ENCODE data around the gene LMX1B. TPM values are rescaled to one million over a fixed set of nuclear protein-coding genes. Genes with fewer than 3 reads are reported as not detected.

Gene LMX1B
- polyA plus RNA-seq, 1 donor from 2014 or later = not detected

DNA sequence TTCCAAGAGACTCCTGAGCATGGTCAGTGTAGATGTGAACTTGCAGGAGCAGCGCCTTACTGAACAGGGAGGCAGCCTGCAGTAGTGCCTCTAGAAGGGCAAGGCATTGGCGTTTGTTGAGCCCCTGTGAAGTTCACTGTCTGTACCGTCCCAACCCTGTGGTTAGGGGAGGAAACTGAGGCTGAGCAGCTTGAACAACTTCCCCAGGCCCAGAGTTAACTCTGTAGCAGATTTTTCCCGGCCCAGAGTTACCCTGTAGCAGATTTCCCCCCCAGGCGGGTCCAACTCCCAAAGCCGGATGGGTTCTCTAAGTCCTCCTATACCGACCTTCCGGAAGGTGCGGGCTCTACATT is 9.6 kb downstream of the LMX1B start:
- H3K27ac ChIP-seq (ENCODE audit: low read length) = no peak overlapping the region
- peaks cover 100% of the 10 kb centered on the region for H3K27me3 ChIP-seq (ENCODE audit: insufficient read depth, low read depth, low read length)
- no peaks in the 10 kb centered on the region for H3K36me3 ChIP-seq (ENCODE audit: insufficient read depth, low read length)
- no peaks in the 10 kb centered on the region for H3K9me2 ChIP-seq (ENCODE audit: insufficient read depth, low read length)
- no peak for TF ChIP-seq SMC3 (conservative IDR thresholded peaks at IDR 0.05; ENCODE audit: poor library complexity)
- no peak for TF ChIP-seq MXI1 (conservative IDR thresholded peaks at IDR 0.05; ENCODE audit: poor library complexity, severe bottlenecking)
- TF ChIP-seq EP300 (conservative IDR thresholded peaks at IDR 0.05; ENCODE audit: poor library complexity, severe bottlenecking) = no peak
- no peak for TF ChIP-seq CTCF (IDR thresholded peaks at IDR 0.05; ENCODE audit: poor library complexity, severe bottlenecking)
- TF ChIP-seq RAD21 (conservative IDR thresholded peaks at IDR 0.05) = no peak
- TF ChIP-seq, protein P1, sequence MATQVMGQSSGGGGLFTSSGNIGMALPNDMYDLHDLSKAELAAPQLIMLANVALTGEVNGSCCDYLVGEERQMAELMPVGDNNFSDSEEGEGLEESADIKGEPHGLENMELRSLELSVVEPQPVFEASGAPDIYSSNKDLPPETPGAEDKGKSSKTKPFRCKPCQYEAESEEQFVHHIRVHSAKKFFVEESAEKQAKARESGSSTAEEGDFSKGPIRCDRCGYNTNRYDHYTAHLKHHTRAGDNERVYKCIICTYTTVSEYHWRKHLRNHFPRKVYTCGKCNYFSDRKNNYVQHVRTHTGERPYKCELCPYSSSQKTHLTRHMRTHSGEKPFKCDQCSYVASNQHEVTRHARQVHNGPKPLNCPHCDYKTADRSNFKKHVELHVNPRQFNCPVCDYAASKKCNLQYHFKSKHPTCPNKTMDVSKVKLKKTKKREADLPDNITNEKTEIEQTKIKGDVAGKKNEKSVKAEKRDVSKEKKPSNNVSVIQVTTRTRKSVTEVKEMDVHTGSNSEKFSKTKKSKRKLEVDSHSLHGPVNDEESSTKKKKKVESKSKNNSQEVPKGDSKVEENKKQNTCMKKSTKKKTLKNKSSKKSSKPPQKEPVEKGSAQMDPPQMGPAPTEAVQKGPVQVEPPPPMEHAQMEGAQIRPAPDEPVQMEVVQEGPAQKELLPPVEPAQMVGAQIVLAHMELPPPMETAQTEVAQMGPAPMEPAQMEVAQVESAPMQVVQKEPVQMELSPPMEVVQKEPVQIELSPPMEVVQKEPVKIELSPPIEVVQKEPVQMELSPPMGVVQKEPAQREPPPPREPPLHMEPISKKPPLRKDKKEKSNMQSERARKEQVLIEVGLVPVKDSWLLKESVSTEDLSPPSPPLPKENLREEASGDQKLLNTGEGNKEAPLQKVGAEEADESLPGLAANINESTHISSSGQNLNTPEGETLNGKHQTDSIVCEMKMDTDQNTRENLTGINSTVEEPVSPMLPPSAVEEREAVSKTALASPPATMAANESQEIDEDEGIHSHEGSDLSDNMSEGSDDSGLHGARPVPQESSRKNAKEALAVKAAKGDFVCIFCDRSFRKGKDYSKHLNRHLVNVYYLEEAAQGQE (IDR thresholded peaks at IDR 0.05; ENCODE audit: borderline replicate concordance) = no peak
- no peak for TF ChIP-seq TAF1 (IDR thresholded peaks at IDR 0.05; ENCODE audit: low read depth)
- peak; percentile 24 for TF ChIP-seq EZH2 (IDR thresholded peaks at IDR 0.05; ENCODE audit: borderline replicate concordance, insufficient read depth, low read length, poor library complexity, severe bottlenecking)
- H3K9ac ChIP-seq (ENCODE audit: low read length) = no peak overlapping the region
- no peak overlapping the region for H2AFZ ChIP-seq (ENCODE audit: low read depth, low read length)
- no peak overlapping the region for H3K4me2 ChIP-seq (ENCODE audit: low read length)
- H3K4me3 ChIP-seq (ENCODE audit: low read length) = no peak overlapping the region
- no peaks in the 10 kb centered on the region for H3F3A ChIP-seq (ENCODE audit: insufficient read depth, low read length, poor library complexity, severe bottlenecking)
- H3K9me3 ChIP-seq (ENCODE audit: low read length) = no peaks in the 10 kb centered on the region
- H4K20me1 ChIP-seq (ENCODE audit: insufficient read depth) = no peaks in the 10 kb centered on the region
- no peaks in the 10 kb centered on the region for H3K79me2 ChIP-seq (replicated peaks; ENCODE audit: insufficient read depth, low read length)

DNA sequence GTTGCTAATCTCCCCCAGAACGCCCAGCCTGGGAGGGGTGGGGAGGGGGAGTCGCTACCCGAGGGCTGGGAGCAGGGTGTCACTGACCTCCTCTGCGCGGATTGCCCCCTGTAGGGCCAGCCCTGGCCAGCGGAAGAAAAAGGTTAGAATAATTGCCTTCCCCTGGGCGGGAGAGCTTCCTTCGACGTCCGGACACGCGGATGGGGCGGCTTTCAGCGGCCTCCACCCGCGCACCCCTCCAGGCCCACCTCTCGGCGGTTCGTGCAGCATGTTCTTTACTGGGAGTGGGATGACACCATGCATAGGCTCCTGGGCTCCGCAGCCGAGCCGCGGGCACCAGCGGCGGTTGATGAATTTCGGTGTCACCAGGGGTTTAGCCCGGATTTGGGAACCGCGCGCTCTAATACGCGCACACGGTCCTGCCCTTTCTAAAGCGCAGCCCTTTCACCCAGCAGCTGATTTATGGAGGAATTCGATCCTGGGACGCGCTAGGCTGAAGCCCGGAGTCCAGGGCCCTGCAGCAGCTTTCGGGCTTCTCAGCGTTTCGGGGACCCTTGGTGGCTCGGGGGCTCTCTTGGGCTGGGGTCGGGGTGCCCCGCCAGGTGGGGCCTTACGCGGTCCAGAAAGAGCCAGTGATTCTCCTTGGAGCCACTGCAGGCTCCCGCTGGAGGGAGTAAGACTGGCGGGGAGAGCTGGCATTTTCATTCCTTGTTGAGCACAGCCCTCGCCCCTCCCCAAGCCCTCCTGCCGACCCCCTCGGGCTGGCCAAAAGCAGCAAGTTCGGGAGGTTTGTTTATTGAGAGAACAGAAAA is 10.1 kb downstream of the LMX1B start:
- H3K4me3 ChIP-seq (ENCODE audit: low read length) = no peak overlapping the region
- H4K20me1 ChIP-seq (ENCODE audit: insufficient read depth) = no peaks in the 10 kb centered on the region

More for the DNA sequence above, 10.1 kb downstream of the LMX1B start:
- Histone ChIP-seq H3K79me2 (replicated peaks; ENCODE audit: insufficient read depth, low read length) (no peaks in the 10 kb centered on the region), H3K9me2 (ENCODE audit: insufficient read depth, low read length) (no peaks in the 10 kb centered on the region), H3K27me3 (ENCODE audit: insufficient read depth, low read depth, low read length) (peaks cover 100% of the 10 kb centered on the region), H3K9me3 (ENCODE audit: low read length) (no peaks in the 10 kb centered on the region), H2AFZ (ENCODE audit: low read depth, low read length) (no peak overlapping the region), H3K27ac (ENCODE audit: low read length) (no peak overlapping the region), H3K9ac (ENCODE audit: low read length) (no peak overlapping the region), H3F3A (ENCODE audit: insufficient read depth, low read length, poor library complexity, severe bottlenecking) (no peaks in the 10 kb centered on the region), H3K36me3 (ENCODE audit: insufficient read depth, low read length) (no peaks in the 10 kb centered on the region), H3K4me2 (ENCODE audit: low read length) (no peak overlapping the region)
- TF ChIP-seq, protein P1 (IDR thresholded peaks at IDR 0.05; ENCODE audit: borderline replicate concordance) = no peak
- TF ChIP-seq EP300 (conservative IDR thresholded peaks at IDR 0.05; ENCODE audit: poor library complexity, severe bottlenecking) = no peak
- peak; percentile 48 for TF ChIP-seq POLR2AphosphoS5 (IDR thresholded peaks at IDR 0.05)
- no peak for TF ChIP-seq CTCF (IDR thresholded peaks at IDR 0.05; ENCODE audit: poor library complexity, severe bottlenecking)
- TF ChIP-seq EZH2 (IDR thresholded peaks at IDR 0.05; ENCODE audit: borderline replicate concordance, insufficient read depth, low read length, poor library complexity, severe bottlenecking) = no peak
- no peak for TF ChIP-seq TAF1 (IDR thresholded peaks at IDR 0.05; ENCODE audit: low read depth)
- no peak for TF ChIP-seq RAD21 (conservative IDR thresholded peaks at IDR 0.05)
- no peak for TF ChIP-seq SMC3 (conservative IDR thresholded peaks at IDR 0.05; ENCODE audit: poor library complexity)

Data from neural cell (in vitro differentiated cells).